GM12892 (cell line): ENCODE measurements around the gene QSER1.
A peak's percentile ranks its signal among the peaks of the same experiment; 100 is the strongest.

Experiments
- DNase-seq: peaks from one replicate; pipeline ENCODE4 v3.0.0; 2011; ENCODE audit not compliant: insufficient read length
- FAIRE-seq: peaks from 2 replicates; lab custom pipeline; 2011; peaks lifted over from hg19 to GRCh38; lab: Jason Lieb, UNC
- POLR2A ChIP-seq: IDR thresholded peaks from 2 replicates; pipeline ENCODE4 v1.6.1; 2011; ENCODE audit warnings: low read depth, low read length, control low read depth
- POLR2AphosphoS5 ChIP-seq: IDR thresholded peaks from 2 replicates; pipeline ENCODE4 v1.6.1; 2011; ENCODE audit warnings: low read depth, low read length, control low read depth
- TAF1 ChIP-seq: IDR thresholded peaks from 2 replicates; pipeline ENCODE4 v1.6.1; 2011; ENCODE audit warnings: low read depth, mild to moderate bottlenecking, control low read depth, low read length, borderline replicate concordance

QSER1 gene

DNA sequence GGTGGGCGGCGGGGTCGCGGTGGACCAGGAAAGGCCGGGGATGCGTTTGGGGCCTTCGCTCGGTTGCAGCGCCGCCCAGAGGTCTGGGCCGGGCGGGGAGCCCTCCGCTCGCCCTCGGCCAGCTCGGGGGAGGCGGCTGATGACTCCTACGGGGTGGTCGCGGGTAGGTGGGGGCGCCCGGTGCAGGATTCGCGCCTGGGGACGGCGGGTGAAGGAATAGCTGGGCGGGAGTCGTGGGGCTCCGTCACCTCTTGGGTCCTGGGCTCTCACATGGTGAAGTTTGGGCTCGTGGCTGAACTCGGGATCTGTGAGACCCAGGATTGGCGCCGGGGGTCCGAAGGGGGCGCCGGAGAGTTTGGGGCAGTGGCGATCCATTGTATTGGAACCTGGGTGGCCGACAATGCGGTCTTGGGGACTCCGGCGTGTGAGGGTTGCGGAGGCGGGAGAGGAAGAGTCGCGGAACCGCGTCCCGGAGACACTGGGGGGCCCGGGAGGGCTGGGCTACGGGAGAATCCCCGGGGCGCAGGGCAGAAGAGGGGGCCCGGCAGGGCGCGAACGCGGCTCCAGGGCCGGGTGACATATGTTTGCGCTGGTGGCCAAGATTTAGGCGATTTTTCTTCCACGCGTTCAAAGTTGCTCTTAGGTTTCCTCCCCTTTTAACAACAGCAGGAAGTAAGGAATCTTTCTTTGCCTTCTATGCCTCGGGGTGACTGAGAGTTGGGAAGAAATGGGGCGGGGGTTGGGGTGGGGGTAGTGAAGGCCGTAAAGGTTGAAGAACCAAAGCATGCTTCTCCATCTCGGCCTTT is 935 bp downstream of the QSER1 start:
- FAIRE-seq = no peak
- DNase-seq = peak; percentile 39
- TF ChIP-seq TAF1 (no peak), POLR2AphosphoS5 (no peak), POLR2A (peak; percentile 54)

DNA sequence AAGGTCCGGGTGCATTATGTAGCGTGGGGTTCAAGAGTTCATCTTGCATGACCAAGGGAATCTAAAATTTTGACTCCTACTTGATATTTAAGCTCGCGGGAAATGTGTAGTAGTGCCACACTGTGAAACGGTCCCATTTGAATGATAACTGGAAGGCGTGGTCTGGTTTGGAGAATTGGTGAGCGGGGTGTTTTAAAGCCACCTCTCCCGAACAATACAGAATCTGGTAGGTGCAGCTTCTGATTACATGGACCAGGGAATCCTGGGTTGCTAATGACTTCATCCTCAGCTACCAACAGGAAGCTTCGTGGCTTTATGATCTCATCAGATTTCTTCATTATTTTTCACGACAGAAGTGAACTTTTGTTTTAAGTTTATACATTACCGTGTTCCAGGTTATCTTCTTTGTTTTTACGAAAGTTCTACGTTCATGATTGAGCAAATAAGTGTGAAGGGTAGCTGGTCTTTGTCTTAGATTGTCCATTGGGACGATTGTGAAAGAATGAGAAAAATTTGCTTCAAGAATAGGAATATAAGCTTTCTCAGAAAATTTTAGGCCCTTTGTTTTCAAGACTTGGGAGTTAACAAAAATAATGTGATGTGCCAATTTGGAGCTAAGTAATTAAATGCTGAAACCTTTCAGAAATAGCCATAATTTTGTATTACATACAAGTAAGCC is 1.7 kb downstream of the QSER1 start:
- FAIRE-seq = peak; percentile 99
- TF ChIP-seq TAF1 (no peak), POLR2AphosphoS5 (0 out of 2 replicates have a peak, but pooled peaks have one; percentile 54), POLR2A (peak; percentile 23; the same call in 1 of the 2 replicates)
- no peak for DNase-seq

DNA sequence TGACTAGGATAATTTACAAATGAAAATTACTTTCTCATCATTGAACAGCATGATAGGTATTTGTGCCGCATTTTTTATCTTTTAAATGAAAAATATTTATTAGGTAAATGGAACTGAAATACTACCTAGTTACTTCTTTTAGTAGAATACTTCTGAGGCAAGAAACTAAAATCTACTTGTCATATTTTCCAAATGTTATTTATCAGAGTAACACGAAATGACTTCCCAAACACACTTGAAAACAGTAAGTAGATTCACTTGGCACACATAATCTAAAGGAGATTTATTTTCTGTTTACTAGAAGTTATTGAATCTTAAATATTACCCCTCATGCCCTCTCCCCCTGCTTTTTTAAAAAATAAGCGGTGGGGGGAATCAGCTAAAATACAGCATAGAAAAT is 2.3 kb downstream of the QSER1 start:
- no peak for DNase-seq
- TF ChIP-seq POLR2A = no peak
- no peak for TF ChIP-seq POLR2AphosphoS5
- TF ChIP-seq TAF1 = no peak
- FAIRE-seq = peak; percentile 14

DNA sequence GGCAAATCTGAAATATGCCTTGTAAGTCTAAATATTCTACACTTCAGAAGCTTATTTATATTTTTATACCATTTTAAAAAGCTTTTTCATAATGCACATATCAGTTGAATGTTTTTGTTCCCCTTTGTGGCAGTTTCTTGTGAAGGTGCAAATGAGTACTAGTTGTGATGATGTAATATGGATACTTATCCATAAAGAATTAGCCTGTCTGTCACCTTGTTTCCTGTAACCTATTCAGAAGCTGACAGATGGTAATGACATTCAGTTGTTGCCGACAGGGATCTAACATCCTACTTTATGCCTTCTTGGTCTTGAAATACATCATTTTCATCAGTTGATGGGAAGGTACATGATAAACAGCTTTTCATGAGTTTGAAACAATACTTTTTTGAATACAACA is 2.9 kb downstream of the QSER1 start:
- FAIRE-seq (peak; percentile 75), DNase-seq (no peak)
- TF ChIP-seq POLR2AphosphoS5 (no peak), TAF1 (no peak), POLR2A (no peak)

DNA sequence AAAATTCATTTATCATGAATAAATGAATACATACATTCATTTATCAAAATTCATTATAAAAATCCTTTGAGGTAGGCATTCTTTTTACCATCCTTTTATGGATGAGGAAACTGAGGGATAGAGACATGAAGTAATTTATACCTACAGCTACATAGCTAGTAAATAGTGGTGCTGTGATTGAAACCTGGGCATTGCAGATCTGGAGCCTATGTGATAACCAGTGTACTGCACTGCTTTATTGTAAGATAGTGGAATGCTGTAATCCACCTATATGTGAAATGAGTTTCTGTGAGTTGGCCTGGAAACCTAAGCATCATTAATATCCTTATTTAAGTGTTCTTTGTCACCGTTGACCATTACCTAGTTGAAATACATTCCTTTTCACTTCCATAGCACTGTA is 4.5 kb downstream of the QSER1 start:
- FAIRE-seq (no peak), DNase-seq (no peak)
- TF ChIP-seq POLR2A = no peak
- TF ChIP-seq TAF1 = no peak
- TF ChIP-seq POLR2AphosphoS5 = no peak

DNA sequence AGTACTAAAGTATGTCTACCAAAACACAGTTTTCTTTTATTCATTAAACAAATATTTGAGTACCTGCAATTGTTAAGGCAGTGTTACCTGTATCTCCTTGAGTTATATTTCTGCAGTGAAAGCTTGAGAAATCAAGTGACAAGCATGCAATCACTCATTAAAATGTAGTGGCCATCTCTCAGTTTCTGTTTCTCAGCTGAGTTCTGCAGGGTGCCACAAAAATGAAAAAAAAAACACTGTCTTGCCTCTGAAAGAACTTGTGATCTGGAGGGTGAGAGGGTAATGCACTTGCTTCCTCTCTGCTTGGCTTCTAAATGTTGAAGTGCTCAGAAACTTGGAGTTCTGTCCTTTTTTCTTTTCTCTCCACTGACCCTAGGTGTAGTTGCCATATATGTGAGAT is 6.8 kb downstream of the QSER1 start:
- TF ChIP-seq TAF1 = no peak
- no peak for TF ChIP-seq POLR2AphosphoS5
- TF ChIP-seq POLR2A = no peak
- peak; percentile 89 for FAIRE-seq
- DNase-seq = no peak

DNA sequence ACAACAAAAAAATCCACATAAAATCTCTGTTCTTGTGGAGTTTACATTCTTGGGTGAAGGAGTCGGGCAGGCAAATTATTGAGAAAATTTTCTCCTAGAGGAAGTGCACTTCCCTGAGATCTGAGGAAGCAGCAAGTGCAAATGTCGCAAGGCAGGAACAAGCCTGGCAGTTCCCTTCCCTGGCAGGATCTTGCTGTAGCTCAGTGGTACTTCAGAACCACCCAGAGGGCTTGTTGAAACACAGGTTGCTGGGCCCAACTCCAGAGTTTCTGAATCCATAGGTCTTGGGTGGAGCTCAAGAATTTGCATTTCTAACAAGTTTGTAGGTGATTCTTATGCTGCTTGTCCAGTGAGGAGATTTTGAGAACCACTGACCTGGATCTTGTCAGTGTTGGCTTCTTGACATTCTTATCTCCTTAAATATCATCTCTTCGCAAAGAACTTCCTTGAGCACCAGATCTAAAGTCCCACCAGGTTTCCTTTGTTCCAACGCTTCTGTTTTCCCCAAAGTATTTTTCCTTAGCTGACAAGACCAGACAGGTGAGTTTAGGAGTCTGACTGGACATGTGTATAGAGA is 9.6 kb downstream of the QSER1 start:
- TF ChIP-seq POLR2A (no peak), TAF1 (no peak), POLR2AphosphoS5 (no peak)
- no peak for FAIRE-seq
- no peak for DNase-seq

DNA sequence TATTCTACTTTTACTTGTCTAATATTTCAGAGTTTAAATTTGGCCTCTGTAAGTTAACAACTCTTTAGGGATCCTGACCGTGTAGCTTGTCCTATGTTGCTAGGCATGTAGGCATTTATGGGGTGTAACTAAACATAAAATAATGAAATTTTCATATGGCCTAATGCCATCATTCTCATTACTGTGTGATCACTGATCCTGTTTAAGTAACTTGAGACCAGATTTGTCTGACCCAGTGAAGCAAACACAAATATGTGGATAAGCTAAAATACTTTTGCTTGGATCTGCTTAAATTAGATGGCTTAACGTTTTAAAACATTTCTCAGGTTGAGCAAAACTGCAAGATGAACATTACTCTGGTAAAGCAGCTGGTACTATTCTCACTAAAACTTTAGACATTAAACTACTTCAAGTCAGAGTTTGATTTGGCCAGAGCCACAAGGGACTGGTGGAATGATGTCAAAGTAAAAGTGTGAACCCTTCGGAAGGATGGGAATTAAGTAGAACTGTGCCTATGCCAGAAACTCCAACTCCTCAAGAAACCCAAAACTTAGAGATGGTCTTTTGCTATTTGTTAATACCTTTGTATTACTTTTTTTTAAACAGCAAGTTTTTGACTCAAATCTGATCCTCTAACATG is 12.5 kb downstream of the QSER1 start:
- TF ChIP-seq TAF1 = no peak
- TF ChIP-seq POLR2AphosphoS5 = no peak
- no peak for TF ChIP-seq POLR2A
- DNase-seq = no peak
- FAIRE-seq = peak; percentile 58

DNA sequence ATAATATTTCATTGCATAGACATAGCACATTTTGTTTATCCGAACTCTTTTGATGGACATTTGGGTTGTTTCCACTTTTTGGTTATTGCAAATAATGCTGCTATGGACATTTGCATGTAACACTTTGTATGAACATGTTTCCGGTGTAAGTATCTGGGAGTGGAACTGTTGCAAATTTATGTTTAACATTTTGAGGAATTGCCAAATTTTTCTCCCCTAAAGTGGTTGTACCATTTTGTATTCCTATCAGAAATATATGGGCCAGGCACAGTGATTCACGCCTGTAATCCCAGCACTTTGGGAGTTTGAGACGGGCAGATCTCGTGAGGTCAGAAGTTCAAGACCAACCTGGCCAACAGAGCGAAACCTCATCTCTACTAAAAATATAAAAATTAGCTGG is 16.0 kb downstream of the QSER1 start:
- FAIRE-seq (no peak), DNase-seq (no peak)
- TF ChIP-seq POLR2A (no peak), TAF1 (no peak), POLR2AphosphoS5 (no peak)

DNA sequence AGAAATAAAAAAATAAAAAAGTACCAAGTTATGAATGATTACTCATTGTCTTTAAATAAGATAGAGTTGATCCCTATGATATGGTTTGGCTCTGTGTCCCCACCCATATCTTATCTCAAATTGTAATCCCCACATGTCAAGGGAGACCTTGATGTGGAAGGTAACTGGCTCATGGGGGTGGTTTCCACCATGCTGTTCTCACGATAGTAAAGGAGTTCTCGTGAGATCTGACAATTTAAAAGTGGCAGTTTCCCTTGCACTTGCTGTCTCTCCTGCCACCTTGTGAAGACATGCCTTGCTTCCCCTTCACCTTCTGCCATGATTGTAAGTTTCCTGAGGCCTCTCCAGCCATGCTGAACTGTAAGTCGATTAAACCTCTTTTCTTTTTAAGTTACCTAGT is 18.8 kb downstream of the QSER1 start:
- FAIRE-seq (no peak), DNase-seq (no peak)
- no peak for TF ChIP-seq POLR2AphosphoS5
- no peak for TF ChIP-seq TAF1
- TF ChIP-seq POLR2A = no peak

DNA sequence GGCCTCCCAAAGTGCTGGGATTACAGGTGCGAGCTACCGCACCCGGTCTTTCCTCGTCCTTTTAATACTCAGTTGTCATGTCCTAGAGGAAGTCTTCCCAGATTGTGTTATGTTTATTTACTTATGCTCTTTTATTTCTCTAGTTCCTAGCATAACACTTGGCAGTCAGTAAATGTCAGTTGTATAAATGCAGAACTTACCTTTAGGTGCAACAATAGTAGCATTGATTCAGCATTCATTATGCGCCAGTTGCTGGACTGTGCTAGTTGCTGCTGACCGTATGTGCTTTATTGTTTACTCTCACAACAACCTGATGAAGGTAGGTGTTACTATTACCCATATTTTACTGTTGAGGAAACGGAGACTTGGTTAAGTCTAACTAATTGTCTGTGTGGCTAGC is 20.8 kb downstream of the QSER1 start:
- no peak for TF ChIP-seq POLR2A
- no peak for TF ChIP-seq TAF1
- no peak for TF ChIP-seq POLR2AphosphoS5
- DNase-seq = no peak
- FAIRE-seq = peak; percentile 81
